H1 (cell line): Measurements from ENCODE around the gene FAAP100. TPM values are rescaled to one million over a fixed set of nuclear protein-coding genes. Genes with fewer than 3 reads are reported as not detected.

Source experiments
- CBX5 ChIP-seq: fragments of 300-800, 300-1000 bp; sonication (generic); IDR thresholded peaks from 2 replicates; pipeline ENCODE4 v1.7.1; 2016; ENCODE audit warnings: antibody characterized with exemption, low read length, low read depth
- CHD2 ChIP-seq: IDR thresholded peaks from 2 replicates; pipeline ENCODE4 v1.6.1; 2012; ENCODE audit warnings: low read length, improper control_type of control experiment
- EP300 ChIP-seq, 2 experiments: IDR thresholded peaks; 1 replicate in 1 of 2; 2 replicates in 1 of 2; pipeline ENCODE4 v1.6.1; 2011 to 2012; ENCODE audit warnings: low read depth in 2 of 2, low read length in 2 of 2, mild to moderate bottlenecking in 2 of 2, borderline replicate concordance in 1 of 2, inconsistent platforms in 1 of 2, moderate library complexity in 1 of 2
- FOSL1 ChIP-seq: IDR thresholded peaks from 2 replicates; pipeline ENCODE4 v1.6.1; 2011; ENCODE audit warnings: mild to moderate bottlenecking, low read depth, low read length, moderate library complexity; ENCODE audit not compliant: insufficient read depth
- HDAC2 ChIP-seq, 2 experiments: fragments of 300-600 bp in 1 of 2; sonication (generic) in 1 of 2; IDR thresholded peaks; 2 replicates each; pipeline ENCODE4 v1.6.1; 2011 to 2012; ENCODE audit warnings: low read depth in 2 of 2, low read length in 2 of 2, mild to moderate bottlenecking in 2 of 2, moderate library complexity in 2 of 2, borderline replicate concordance in 1 of 2, inconsistent platforms in 1 of 2
- HDAC6 ChIP-seq: IDR thresholded peaks from one replicate; pipeline ENCODE4 v1.7.1; 2012; ENCODE audit warnings: low read depth, mild to moderate bottlenecking, inconsistent platforms, low read length, moderate library complexity
- JUN ChIP-seq: IDR thresholded peaks from 2 replicates; pipeline ENCODE4 v1.6.1; 2011; ENCODE audit warnings: low read depth, mild to moderate bottlenecking, improper control_type of control experiment, low read length
- KDM1A ChIP-seq: fragments of 200-600, 300-600 bp; sonication (generic); IDR thresholded peaks from 2 replicates; pipeline ENCODE4 v1.7.1; 2016; ENCODE audit warnings: mild to moderate bottlenecking, low read length, borderline replicate concordance
- KDM5A ChIP-seq: fragments of 200-600 bp; IDR thresholded peaks from 2 replicates; pipeline ENCODE4 v1.7.1; 2012; ENCODE audit warnings: mild to moderate bottlenecking, low read length, inconsistent platforms, mixed read lengths
- MAX ChIP-seq: IDR thresholded peaks from 2 replicates; pipeline ENCODE4 v1.6.1; 2012; ENCODE audit warnings: inconsistent platforms
- NANOG ChIP-seq: IDR thresholded peaks from 2 replicates; pipeline ENCODE4 v1.6.1; 2011; ENCODE audit warnings: low read length, low read depth, mild to moderate bottlenecking, inconsistent platforms; ENCODE audit not compliant: insufficient read depth, poor library complexity, severe bottlenecking
- PHF8 ChIP-seq: fragments of 200-600 bp; sonication (generic); conservative IDR thresholded peaks from 2 replicates; pipeline ENCODE4 v1.7.1; 2012; ENCODE audit warnings: low read depth, mild to moderate bottlenecking, inconsistent platforms, low read length, moderate library complexity
- POLR2AphosphoS5 ChIP-seq: IDR thresholded peaks from 2 replicates; pipeline ENCODE4 v1.6.1; 2011; ENCODE audit warnings: low read depth, low read length
- RBBP5 ChIP-seq: IDR thresholded peaks from 2 replicates; pipeline ENCODE4 v1.7.1; 2012; ENCODE audit warnings: low read depth, mild to moderate bottlenecking, inconsistent platforms, low read length, moderate library complexity, borderline replicate concordance
- RNF2 ChIP-seq: fragments of 200-900, 300-1000 bp; sonication (generic); IDR thresholded peaks from 2 replicates; pipeline ENCODE4 v1.7.1; 2016; ENCODE audit warnings: borderline replicate concordance, low read depth, mild to moderate bottlenecking, antibody characterized with exemption, low read length; ENCODE audit not compliant: poor library complexity, severe bottlenecking; ENCODE audit errors: missing control alignments
- SIX5 ChIP-seq: IDR thresholded peaks from 2 replicates; pipeline ENCODE4 v1.6.1; 2011; ENCODE audit warnings: mild to moderate bottlenecking, low read depth, low read length
- TAF1 ChIP-seq: IDR thresholded peaks from 2 replicates; pipeline ENCODE4 v1.6.1; 2011; ENCODE audit warnings: mild to moderate bottlenecking, low read depth, low read length
- TAF7 ChIP-seq: optimal IDR thresholded peaks from 2 replicates; pipeline ENCODE3; 2011; ENCODE audit warnings: low read depth, mild to moderate bottlenecking, inconsistent platforms, low read length, moderate library complexity, borderline replicate concordance
- TBP ChIP-seq: IDR thresholded peaks from 2 replicates; pipeline ENCODE4 v1.6.1; 2011; ENCODE audit warnings: low read depth, low read length, improper control_type of control experiment
- TEAD4 ChIP-seq: IDR thresholded peaks from 2 replicates; pipeline ENCODE4 v1.6.1; 2012; ENCODE audit warnings: low read depth, low read length, inconsistent platforms, mixed read lengths
- USF2 ChIP-seq: IDR thresholded peaks from 2 replicates; pipeline ENCODE4 v1.6.1; 2011; ENCODE audit warnings: low read length, improper control_type of control experiment
- polyA plus RNA-seq, 7 experiments: library from polyadenylated mRNA; depleted of rRNA in 3 of 7; stranded (reverse) in 5 of 7; unstranded in 2 of 7; fragments of >200 nt in 5 of 7; fragments of 200-250 nt in 2 of 7; gene quantifications; 1 replicate in 5 of 7; 2 replicates in 1 of 7; 4 replicates in 1 of 7; pipeline versions ENCODE4 v1.2.1 to v1.2.3, GENCODE V29; 2011 to 2013; ENCODE audit warnings: missing spikeins in 2 of 7, mixed read lengths in 2 of 7
- total RNA-seq: library from RNA; stranded (reverse); fragmentation: NEBNext Ultra II Directional; extraction: Animal tissue kit (Norgen Biotek cat#: 25700); gene quantifications from 2 replicates; pipeline ENCODE4 v1.2.1, GENCODE V29; 2021

The FAAP100 gene
- total and polyA plus RNA-seq, 2 of the 8 experiments (the other 6 are each of a cell fraction or from before 2014, with no cell fraction given): 23.2 to 41.8 TPM

DNA sequence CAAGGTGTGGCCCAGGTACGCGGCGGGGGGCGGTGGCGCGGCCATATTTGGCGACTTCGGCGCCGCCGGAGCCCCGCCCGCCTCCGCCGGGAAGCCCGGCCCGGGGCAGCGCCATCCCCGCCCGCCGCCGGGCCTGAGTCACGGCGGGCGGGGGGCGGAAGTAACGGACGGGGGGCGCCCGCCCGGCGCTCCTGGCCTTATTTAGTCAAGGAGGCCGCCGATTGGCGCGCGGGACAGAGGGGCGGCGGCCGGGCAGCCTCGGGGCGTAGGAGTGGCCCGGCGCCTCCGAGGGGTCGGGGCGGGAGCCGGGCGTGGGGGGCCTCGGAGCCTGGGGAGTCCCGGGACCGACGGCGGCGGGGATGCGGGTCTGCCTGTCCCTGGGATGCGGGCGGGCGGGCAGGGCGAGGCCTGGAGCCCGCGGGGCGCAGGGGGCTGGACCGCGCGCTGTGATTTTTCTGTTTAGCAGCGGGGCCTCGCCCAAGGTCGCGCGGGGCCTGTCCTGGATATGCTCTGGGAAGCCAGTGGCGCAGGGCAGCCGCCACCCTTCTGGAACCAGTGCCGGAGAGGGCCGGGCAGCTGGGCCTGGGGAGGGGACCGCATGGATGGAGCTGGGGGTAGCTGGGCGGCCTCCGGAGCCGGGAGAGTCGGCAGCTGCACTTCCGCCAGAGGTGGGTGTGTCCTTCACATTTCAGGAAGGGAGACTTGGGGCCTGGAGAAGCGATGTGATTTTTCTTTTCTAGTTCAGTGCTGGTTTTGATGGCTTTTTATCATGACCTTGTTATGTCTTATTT lies 37.2 kb downstream of the FAAP100 start (continued):
- TF ChIP-seq JUN (no peak), SIX5 (no peak), TBP (no peak), HDAC2 (IDR thresholded peaks at IDR 0.05; ENCODE audit: borderline replicate concordance in 1 of 2, low read depth in 2 of 2, low read length in 2 of 2) (no peak), RBBP5 (no peak), TAF1 (0 out of 2 replicates have a peak, but pooled peaks have one; percentile 5), FOSL1 (no peak), CBX5 (no peak), KDM1A (no peak), USF2 (no peak), CHD2 (no peak), PHF8 (peak; percentile 37; the same call in 1 of the 2 replicates), HDAC6 (no peak), POLR2AphosphoS5 (0 out of 2 replicates have a peak, but pooled peaks have one; percentile 26), RNF2 (no peak), TAF7 (peak; percentile 49), MAX (peak; percentile 43; the same call in 1 of the 2 replicates), TEAD4 (no peak), NANOG (no peak), KDM5A (no peak), EP300 (IDR thresholded peaks at IDR 0.05; ENCODE audit: borderline replicate concordance in 1 of 2, low read depth in 2 of 2, low read length in 2 of 2) (no peak)
